K562 (cell line): ENCODE measurements around the gene COBLL1. TPM values are rescaled to one million over a fixed set of nuclear protein-coding genes. Genes with fewer than 3 reads are reported as not detected.

Source experiments
- ATF6 ChIP-seq: sonication (generic); formaldehyde crosslinking; IDR thresholded peaks from 2 replicates; pipeline ENCODE4 v1.4.0; 2020; ENCODE audit warnings: mild to moderate bottlenecking, missing genetic modification reagents
- CHD7 ChIP-seq: fragments of 200-600 bp; sonication (generic); IDR thresholded peaks from one replicate; pipeline ENCODE4 v1.6.1; 2012; ENCODE audit warnings: mild to moderate bottlenecking, low read depth, low read length, inconsistent platforms
- NEUROD1 ChIP-seq: fragments of 150-350 bp; IDR thresholded peaks from 2 replicates; pipeline ENCODE4 v1.6.1; 2014; ENCODE audit warnings: borderline replicate concordance, low read length, low read depth; ENCODE audit not compliant: partially characterized antibody
- polyA plus RNA-seq, 8 experiments: library from polyadenylated mRNA; depleted of rRNA in 4 of 8; stranded (reverse) in 5 of 8; unstranded in 3 of 8; fragments of >200 nt; fragmentation: Nextera tagmentation in 2 of 8; fragmentation: Illumina TruSeq in 1 of 8; extraction: Ambion mirVana in 2 of 8; extraction: Trizol in 1 of 8; gene quantifications; 2 replicates each; pipeline versions ENCODE4 v1.2.1 to v1.2.3, GENCODE V29; 2011 to 2014; ENCODE audit warnings: inconsistent platforms in 1 of 8, missing spikeins in 1 of 8
- total RNA-seq, 7 experiments: library from RNA; depleted of rRNA in 6 of 7; stranded (reverse); fragments of >200 nt in 6 of 7; fragmentation: Illumina TruSeq in 2 of 7; extraction: Trizol in 2 of 7; gene quantifications; 2 replicates each; pipeline versions ENCODE4 v1.2.1 to v1.2.3, GENCODE V29; 2011 to 2021; ENCODE audit warnings: low replicate concordance in 1 of 7

COBLL1 gene
- total and polyA plus RNA-seq, 9 of the 15 experiments (the other 6 are each of a cell fraction or from before 2014, with no cell fraction given): 0.07 to 1.6 (median 0.71) TPM

DNA sequence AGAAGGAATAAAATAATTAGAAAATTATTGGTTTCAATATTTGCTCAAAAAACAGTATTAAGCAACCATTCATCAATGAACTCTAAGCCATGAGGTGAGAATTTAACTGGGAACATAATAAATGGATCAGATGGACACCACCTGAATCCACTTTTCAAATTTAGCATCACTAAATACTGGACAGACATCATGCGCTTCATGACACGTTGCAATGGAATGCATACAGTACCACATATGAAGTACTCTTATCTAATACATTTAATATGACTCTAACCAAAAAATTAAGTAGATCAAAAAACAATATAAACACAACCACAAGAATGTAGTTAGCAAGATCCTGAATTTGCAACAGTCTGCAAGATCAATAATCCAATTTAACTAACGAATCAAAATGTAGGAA is 76.6 kb downstream of the COBLL1 start (continued):
- TF ChIP-seq CHD7 (no peak), ATF6 (no peak), NEUROD1 (no peak)
